Cardiac septum (tissue), 1 donor: ENCODE measurements around the gene RGS17. TPM values are rescaled to one million over a fixed set of nuclear protein-coding genes. Genes with fewer than 3 reads are reported as not detected.
"Not testable (repeated sequence)": the region's sequence is repeated elsewhere in the genome, so short reads cannot be mapped to it uniquely, and the experiment has no call there.

Experiments
- DNase-seq: peaks from one replicate; pipeline ENCODE4 v3.0.0-alpha.2; 2020; ENCODE audit warnings: low spot score
- intact Hi-C: fragments of 100-400 bp; cut with DNase I; formaldehyde crosslinking; loops from one replicate; pipeline ENCODE4 v1.14.0; 2022
- total RNA-seq: library from RNA; stranded (reverse); fragmentation: NEBNext Ultra II Directional; extraction: Animal tissue kit (Norgen Biotek cat#: 25700); gene quantifications from one replicate; pipeline ENCODE4 v1.2.1, GENCODE V29; 2021
- donor health status: DM: no; HTN: no; CAD: no.

Gene RGS17
- total RNA-seq, 1 donor from 2014 or later, result 0.43 TPM

DNA sequence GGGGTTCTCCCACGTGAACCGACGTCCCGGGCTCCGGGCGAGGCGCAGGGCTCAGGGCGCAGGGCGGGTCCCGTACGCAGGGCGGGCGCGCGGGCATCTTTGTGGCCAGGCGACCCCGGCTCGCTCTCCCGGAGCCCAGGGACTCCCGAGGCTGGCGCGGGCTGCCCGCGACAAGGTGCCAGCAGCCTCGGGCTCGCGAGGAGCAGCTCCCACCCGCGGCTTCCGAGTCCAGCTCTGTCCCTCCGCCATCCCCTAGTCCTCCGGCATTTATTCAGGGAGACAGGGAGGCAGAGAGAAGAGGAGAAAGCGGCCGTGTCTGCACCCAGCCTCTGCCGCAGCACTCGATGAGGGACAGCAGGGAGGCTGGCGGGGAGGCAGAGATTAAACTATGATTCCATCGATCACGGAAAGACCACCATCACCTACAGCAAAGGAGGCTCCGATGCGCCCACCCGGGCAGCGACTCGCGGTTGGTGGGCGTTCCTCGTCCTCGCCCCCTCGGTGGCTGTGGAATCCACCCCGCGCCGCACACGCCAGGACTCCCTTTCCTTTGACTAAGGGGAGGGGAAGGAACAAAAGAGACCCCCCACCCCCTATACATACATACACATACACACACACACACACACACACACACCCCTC lies 1.1 kb downstream of the RGS17 start:
- no peak for DNase-seq
- intact Hi-C loops, result no loop called here

DNA sequence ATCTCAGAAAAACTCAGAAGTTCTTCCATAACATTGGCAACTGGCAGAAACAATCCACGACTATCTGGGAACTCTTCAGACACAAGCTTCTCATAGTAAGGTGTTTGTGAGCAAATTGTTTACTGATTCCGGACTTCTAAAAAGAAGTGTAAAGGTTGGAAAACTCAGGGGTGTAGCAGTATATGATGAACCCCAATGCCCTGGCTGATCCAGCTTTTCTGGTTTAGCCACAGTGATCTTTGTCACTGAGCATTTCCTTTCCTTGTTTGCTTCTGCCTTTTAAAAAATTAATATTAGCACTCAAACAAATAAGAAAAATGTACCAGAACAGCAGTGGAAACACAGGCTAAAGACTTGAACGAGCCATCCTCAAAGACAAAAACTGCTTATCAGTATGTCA lies 4.9 kb downstream of the RGS17 start:
- intact Hi-C loops, result no loop called here

DNA sequence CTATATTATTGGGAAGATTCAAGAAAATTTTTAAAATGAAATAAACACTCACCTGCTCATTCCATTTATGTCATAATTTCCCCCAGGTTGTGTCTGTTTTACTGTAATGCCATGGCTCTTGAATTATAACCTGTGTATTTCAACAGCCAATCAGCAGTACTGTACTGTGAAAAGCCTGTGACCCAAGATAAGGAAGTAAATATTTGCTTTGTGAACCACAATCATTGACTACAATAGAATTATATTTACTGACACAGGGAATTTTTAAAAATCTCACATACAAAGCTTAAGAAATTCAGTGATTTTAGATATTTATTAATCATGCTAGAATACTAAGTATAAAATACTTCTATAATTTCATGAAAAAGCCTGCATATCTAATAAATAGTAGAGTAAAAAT lies 6.0 kb downstream of the RGS17 start:
- intact Hi-C loops, result no loop called here
- DNase-seq, result no peak

More for the DNA sequence above, 4.9 kb downstream of the RGS17 start:
- DNase-seq, result no peak

DNA sequence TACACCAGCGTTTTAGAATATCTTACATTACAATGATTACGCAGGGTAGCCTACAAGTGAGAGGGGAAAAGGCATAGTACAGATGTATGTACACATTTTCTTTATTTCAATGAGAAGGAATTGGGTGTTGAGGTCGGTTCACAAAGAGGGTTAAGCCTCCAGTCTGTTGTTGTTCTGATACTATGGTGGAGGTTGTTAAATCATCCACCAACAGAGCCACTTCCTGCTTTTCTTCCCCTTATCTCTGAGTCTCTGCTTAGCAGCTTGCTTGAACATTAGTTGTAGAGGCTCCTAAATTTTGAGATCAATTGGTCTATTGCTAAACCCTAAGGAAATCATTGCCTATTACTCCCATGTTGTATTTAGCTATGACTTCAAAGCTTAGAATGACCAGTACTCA lies 7.3 kb downstream of the RGS17 start:
- intact Hi-C loops, result no loop called here

DNA sequence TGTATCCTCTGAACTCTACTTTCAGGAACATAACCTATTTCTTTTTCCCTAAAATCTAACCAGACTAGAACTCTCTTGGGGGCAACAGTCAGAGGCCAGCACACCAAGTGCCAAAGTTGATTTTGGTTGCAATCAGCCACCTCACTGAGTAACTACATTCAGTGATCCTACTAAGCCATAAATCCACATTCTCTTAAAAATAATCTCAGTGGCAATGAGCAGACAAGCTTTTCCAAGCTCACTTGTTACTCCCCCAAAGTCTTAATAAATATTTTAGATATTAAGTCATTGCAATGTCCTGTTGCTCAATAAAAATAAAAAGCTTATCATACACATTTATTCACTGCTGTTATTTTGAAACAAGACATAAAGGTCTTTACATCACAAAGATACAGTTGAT lies 9.8 kb downstream of the RGS17 start:
- no peak for DNase-seq
- intact Hi-C loops, result no loop called here

More for the DNA sequence above, 7.3 kb downstream of the RGS17 start:
- no peak for DNase-seq

DNA sequence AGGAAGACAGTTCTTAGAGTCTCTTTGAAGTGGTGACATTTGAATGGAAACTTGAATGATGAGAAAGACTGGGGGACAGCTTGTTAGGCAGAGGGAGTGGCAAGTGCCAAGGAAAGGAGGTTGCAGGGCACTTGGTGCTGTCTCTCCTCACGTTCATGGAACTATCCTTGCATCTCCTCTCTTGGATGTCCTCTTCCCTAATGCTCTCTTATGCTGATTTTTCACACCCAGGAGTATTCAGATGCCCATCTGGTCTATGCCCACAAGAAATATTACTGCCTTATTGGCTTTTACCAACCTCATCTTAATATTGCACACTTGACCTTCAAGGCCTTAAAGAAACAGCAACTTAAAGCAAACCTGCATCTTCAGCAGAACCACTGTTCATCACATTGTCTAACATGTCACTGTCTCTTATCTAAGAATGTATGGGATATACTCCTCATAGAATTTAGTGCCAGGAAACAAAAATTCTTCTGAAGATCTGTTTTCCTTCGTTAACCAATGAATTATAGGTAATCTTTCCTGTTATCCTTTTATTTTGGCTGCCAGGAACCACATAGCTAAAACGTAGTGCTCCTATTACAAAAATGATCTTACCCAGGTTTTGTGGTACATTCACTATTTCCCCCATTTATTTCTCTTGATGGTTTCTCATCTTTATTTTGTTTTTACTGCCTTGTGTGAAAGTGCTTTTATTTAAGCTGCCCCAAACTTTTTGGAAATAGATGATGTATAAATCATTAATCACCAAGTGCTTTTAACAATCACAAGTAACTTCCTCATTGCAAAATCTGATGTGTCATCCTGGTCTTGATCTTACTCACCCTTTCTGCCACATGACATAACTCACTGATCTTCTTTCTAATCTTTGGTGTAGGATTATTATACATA lies 12.8 kb downstream of the RGS17 start:
- intact Hi-C loops, result no loop called here
- no peak for DNase-seq

DNA sequence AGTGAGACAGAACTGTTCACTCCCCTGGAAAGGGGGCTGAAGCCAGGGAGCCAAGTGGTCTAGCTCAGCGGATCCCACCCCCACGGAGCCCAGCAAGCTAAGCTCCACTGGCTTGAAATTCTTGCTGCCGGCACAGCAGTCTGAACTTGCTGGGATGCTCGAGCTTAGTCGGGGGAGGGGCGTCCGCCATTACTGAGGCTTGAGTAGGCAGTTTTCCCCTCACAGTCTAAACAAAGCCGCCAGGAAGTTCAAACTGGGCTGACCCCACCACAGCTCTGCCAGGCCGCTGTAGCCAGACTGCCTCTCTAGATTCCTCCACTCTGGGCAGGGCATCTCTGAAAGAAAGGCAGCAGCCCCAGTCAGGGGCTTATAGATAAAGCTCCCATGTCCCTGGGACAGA lies 20.0 kb downstream of the RGS17 start:
- intact Hi-C loops, result not testable (repeated sequence)

DNA sequence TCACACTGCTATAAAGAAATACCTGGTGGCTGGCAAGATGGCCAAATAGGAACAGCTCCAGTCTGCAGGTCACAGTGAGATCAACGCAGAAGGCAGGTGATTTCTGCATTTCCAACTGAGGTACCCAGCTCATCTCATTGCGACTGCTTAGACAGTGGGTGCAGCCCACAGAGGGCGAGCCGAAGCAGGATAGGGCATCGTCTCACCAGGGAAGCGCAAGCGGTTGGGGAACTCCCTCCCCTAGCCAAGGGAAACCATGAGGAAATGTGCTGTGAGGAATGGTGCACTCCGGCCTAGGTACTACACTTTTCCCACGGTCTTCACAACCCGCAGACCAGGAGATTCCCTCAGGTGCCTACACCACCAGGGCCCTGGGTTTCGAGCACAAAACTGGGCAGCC lies 20.5 kb downstream of the RGS17 start:
- intact Hi-C loops, DNase-seq: not testable (repeated sequence)

More for the DNA sequence above, 20.0 kb downstream of the RGS17 start:
- not testable (repeated sequence) for DNase-seq

DNA sequence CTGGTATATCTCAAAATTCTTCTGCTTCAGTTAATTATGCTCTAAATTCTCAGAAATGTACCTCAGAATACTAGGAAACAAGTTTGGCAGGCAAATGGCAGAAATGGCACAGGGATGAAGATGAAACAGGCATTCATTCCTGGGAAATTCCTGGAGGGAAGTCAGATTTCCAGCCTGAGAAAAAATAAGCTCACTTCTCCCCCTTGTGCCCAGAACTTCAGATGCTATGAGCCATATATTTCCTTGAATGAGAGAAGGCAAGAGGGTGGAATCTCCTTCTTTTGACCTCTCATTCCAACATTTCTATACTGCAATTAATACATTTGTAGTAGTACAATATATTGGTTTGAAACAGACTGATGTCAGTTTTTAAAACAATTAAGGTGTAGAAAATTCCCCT lies 22.8 kb downstream of the RGS17 start:
- intact Hi-C loops, result no loop called here
- DNase-seq, result no peak

DNA sequence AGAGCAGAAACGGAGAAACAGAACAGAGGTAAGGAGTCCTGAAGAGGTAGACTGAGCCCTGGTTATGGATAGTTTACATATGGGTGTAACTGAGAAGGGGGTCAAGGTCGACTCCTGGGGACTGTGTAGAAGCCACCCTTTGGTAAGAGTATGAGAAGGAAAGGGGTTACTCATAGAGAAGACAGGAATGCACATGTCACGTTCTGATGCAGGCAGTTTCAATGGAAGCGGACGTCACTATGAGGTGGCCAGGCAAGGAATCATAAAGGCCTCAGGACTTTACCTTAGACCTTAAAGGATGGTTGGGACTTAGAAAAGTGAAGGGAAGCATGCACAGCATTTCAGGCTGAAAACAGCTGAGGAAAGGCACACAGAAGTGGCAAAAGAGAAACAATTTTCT lies 25.1 kb downstream of the RGS17 start:
- intact Hi-C loops, result no loop called here
- DNase-seq, result no peak

DNA sequence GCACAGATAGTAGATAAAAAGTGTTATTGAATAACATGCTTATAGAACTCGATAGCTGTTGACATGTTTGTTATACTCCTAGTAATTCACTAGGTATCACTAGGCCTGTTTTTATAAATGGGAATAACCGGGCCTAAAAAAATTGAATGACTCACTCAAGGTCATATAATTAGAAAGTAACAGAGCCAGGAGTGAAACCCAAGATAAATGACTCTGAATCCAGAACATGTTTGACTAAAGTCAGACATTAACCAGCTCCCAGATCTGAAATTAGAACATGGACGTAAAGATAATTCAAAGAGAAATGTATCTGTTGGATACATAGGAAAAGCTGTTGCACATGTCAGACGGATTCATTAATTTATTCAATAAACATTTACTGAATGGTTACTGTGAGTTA lies 26.9 kb downstream of the RGS17 start:
- intact Hi-C loops, result no loop called here
- no peak for DNase-seq

DNA sequence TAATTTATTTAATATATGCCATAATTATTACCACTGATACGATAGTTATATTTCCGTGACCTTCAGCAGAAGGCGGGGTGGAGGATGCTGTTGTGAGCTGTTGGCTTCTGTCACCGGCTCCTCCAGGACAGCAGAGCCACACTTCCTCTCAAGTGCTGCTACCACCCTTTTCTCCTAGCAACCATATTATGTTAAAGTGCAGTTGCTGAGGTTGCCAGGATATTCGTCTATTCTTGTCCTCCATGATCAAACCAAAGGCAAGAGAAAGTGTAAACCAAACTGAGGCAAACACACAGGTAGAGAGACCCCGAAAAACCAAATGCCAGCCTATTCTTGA lies 27.8 kb downstream of the RGS17 start:
- intact Hi-C loops, result no loop called here
- no peak for DNase-seq

DNA sequence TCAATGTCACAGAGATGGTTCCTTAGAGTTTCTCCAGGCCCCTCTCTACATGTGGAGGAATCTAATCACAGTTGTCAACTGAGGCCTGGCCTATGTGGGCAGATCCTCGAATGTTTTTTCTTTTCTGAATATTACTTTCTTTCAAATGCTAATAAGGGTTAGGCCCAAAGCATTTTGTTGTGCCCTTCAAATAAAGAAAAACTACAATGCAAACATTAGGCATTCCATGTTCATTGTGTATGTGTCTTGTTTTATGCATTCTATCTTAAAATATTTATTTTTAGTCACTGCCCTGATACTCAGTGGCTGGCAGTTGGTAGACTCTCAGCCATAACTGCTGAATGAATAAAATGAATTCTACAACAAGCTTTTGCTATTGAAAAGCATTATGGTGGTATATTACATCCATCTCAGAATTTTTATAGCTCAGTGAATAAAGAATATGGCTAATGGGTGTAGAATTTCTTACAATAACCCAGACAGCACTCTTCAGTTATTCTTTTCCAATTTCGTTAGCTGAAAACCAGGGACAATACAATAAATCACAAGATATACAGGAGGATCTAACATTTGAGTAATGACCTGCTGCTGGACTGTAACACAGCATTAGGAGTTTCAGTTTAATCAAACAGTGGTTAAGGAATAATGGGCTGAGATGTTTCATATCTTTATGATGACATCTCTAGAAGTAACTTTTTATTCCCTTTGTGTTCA lies 28.3 kb downstream of the RGS17 start:
- intact Hi-C loops, result no loop called here

DNA sequence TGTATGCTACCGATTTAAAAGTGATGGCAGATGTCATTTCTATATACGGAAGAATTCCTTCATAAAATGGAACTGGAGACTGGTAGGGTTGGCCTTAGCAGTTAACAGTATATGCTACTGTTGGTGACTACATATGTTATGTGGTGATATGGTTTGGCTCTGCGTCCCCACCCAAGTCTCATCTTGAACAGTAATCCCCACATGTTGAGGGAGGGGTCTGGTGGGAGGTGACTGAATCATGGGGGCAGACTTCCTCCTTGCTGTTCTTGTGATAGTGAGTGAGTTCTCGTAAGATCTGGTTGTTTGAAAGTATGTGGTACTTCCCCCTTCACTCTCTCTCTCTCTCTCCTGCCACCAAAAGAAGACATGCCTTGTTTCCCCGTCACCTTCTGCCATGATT lies 29.6 kb downstream of the RGS17 start:
- DNase-seq, result no peak
- intact Hi-C loops, result no loop called here

More for the DNA sequence above, 28.3 kb downstream of the RGS17 start:
- no peak for DNase-seq

DNA sequence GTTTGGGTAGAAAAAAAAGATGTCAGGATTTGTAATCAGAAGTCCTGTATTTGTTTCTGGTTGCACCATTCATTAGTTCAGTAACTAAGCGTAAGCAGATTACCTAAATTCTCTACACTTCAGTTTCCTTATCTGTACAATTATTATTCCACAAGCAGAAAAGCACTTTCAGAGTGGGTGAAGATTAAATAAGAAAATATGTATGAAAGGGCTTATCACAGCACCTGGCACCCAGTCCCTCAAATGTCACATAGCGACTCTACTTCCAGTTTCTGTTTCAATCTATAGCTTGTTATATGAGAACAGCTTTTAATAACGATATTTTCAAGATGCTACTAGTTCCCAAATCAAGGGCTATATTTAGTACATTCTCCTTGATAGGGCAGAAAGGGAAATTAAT lies 31.4 kb downstream of the RGS17 start:
- DNase-seq, result no peak
- intact Hi-C loops, result no loop called here

DNA sequence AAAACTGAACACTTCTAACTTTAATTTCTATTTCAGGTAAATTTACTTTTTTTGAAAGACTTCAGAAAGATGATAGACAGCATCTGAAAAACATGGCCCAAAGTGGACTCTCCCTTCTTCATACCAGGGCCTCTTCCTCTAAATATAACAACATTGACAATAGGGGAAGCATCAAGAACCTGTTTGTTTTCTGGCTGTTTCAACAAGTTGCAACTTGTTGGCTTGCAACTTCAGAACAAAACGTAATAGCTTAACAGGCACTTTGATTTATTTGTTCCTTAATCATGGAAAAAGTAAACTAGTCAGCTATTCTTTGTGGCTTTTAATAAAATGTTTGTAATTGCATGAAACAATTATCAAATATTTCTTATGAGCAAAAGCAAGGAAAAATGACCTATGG lies 34.3 kb downstream of the RGS17 start:
- intact Hi-C loops, result no loop called here
- no peak for DNase-seq

DNA sequence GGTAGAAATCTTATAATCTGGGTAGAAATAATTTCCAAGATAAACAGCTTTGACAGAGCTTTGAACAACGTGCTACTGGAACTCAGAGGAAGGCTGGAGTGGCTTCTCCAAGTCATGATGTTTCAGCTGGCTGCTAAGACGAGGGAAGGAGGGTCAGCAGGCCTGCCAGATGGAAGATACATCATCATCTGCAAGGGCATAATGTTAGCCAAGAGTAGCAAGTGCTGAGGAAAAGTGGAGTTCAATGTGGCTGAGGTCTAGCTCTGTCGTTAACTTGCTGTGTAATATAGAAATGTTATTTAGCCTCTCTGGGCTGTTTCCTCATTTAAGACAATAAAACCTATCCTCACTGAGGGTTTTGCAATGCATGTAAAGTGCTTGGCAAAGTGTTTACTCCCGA lies 35.1 kb downstream of the RGS17 start:
- intact Hi-C loops, result no loop called here
- DNase-seq, result no peak

DNA sequence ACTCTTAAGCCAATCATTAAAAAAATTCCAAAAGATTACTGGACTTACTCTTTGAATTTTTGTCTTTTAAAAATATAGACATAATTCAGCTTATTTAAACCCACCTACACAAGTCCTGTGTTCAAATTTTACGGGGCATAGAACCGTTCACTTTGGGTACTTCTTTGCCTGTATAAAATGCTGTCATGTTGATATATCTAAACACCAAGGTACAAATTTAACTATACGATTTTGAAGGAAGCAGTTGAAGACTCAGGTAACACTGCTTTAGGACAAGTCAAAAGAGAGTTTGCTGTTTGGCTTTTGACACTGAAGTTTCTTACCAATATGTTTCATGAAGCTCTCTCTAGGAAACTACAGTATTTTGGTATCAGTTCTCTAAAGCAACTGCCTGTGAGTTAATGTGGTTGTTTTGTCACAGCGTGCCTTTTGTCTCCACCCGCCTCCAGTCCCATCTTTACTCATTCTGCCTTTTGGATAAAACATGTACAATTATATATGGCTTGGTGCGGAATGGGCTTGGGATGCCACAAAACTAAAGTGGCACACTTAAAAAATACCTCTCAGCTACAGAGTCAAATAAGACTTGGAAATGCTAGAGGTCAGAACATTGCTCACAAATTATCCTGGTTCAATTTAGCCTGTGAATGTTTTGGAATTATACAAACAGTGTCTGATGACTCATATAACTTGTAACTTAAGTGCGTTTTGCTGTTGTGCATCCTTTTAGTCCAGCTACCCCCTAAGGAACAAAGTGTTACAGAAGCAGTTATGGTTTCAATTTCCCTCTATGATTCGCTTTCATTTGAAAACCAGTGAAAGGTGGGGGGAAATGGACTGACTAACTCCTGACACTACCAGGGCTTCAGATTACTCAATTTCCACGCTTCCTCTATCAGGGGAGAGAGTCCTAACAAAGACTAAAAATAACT lies 38.7 kb downstream of the RGS17 start:
- intact Hi-C loops, result no loop called here
- no peak for DNase-seq

DNA sequence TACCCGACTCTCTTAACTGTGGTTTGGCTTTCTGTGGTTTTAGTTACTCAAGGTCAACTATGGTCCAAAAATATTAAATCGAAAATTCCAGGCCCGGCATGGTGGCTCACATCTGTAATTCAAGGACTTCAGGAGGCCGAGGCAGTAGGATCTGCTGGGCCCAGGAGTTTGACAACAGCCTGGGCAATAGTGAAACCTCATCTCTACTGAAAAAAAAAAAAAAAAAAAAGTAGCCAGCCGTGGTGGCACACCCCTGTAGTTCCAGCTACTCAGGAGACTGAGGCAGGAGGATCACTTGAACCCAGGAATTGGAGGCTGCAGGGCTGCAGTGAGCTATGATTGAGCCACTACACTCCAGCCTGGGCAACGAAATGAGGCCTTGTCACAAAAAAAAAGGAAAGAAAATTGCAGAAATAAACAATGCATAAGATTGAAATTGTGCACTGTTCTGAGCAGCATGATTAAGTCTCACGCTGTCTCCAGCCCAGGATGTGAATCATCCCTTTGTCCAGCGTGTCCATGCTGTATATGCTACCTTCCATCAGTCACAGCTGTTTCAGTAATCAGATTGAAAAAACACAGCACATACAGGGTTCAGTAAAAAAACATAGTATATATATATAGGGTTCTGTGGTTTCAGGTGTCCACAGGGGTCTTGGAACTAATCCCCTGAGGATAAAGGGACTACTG lies 40.7 kb downstream of the RGS17 start:
- intact Hi-C loops, result no loop called here
- DNase-seq, result no peak
